HCT116 (cell line): ENCODE results near the gene BCAR1.

Experiments
- ATF3 ChIP-seq: IDR thresholded peaks from 2 replicates; pipeline ENCODE4 v1.6.1; 2012
- CEBPB ChIP-seq: IDR thresholded peaks from 2 replicates; pipeline ENCODE4 v1.6.1; 2012; ENCODE audit warnings: low read depth
- CTCF ChIP-seq, 3 experiments: fragments of 200-600 bp in 1 of 3; sonication (generic) in 1 of 3; IDR thresholded peaks in 2 of 3; conservative IDR thresholded peaks in 1 of 3; 2 replicates each; pipeline ENCODE4 v1.5.1; 2012 to 2017; ENCODE audit warnings: low read depth in 2 of 3, low read length in 2 of 3, antibody characterized with exemption in 1 of 3, borderline replicate concordance in 1 of 3, control low read depth in 1 of 3, mild to moderate bottlenecking in 1 of 3, mixed read lengths in 1 of 3, mixed run types in 1 of 3, moderate library complexity in 1 of 3; ENCODE audit not compliant: insufficient read depth in 1 of 3
- EZH2 ChIP-seq: fragments of 200-600 bp; sonication (generic); IDR thresholded peaks from 2 replicates; pipeline ENCODE4 v1.6.1; 2017; ENCODE audit warnings: antibody characterized with exemption, mixed run types
- EZH2phosphoT487 ChIP-seq: fragments of 200-600 bp; IDR thresholded peaks from 2 replicates; pipeline ENCODE4 v1.6.1; 2018; ENCODE audit warnings: antibody characterized with exemption, borderline replicate concordance
- FOSL1 ChIP-seq: IDR thresholded peaks from 2 replicates; pipeline ENCODE4 v1.6.1; 2012; ENCODE audit warnings: low read depth
- MAX ChIP-seq: IDR thresholded peaks from 2 replicates; pipeline ENCODE4 v1.6.1; 2012
- POLR2A ChIP-seq: IDR thresholded peaks from 2 replicates; pipeline ENCODE4 v1.7.0; 2011; ENCODE audit warnings: borderline replicate concordance; ENCODE audit not compliant: insufficient read depth, insufficient read length; ENCODE audit errors: extremely low read depth
- POLR2AphosphoS5 ChIP-seq: IDR thresholded peaks from 2 replicates; pipeline ENCODE4 v1.6.1; 2011; ENCODE audit warnings: mild to moderate bottlenecking, low read depth, low read length, moderate library complexity
- RAD21 ChIP-seq: IDR thresholded peaks from 2 replicates; pipeline ENCODE4 v1.6.1; 2012; ENCODE audit warnings: low read depth, mild to moderate bottlenecking
- SP1 ChIP-seq: IDR thresholded peaks from 2 replicates; pipeline ENCODE4 v1.6.1; 2012; ENCODE audit warnings: low read depth
- YY1 ChIP-seq: IDR thresholded peaks from 2 replicates; pipeline ENCODE4 v1.6.1; 2011; ENCODE audit warnings: low read length, low read depth, moderate library complexity, mild to moderate bottlenecking; ENCODE audit not compliant: insufficient replicate concordance; ENCODE audit errors: extremely low read depth
- ZBTB33 ChIP-seq: IDR thresholded peaks from 2 replicates; pipeline ENCODE4 v1.6.1; 2011; ENCODE audit warnings: mild to moderate bottlenecking, low read length, moderate library complexity; ENCODE audit not compliant: insufficient replicate concordance; ENCODE audit errors: extremely low read depth
- ZNF274 ChIP-seq: fragments of 200-500 bp; sonication (Bioruptor generic); IDR thresholded peaks from 2 replicates; pipeline ENCODE4 v1.6.1; 2014; ENCODE audit warnings: mild to moderate bottlenecking, low read depth, low read length, inconsistent platforms

GRCh38 chr16:75258807-75259141 is 7.3 kb upstream of the BCAR1 start:
- TF ChIP-seq MAX (no peak), POLR2A (no peak), CTCF (IDR thresholded peaks at IDR 0.05 in 2 of 3, conservative IDR thresholded peaks at IDR 0.05 in 1 of 3; ENCODE audit: borderline replicate concordance in 1 of 3, insufficient read depth in 1 of 3, low read depth in 2 of 3, low read length in 2 of 3) (no peak), POLR2AphosphoS5 (no peak), EZH2 (no peak), ZBTB33 (no peak), EZH2phosphoT487 (no peak), SP1 (no peak), FOSL1 (no peak), ZNF274 (no peak), ATF3 (no peak), RAD21 (no peak), CEBPB (no peak), YY1 (no peak)
